ENCODE data around the gene SIPA1L3.

- TF ChIP-seq CTCF (conservative IDR thresholded peaks at IDR 0.05): no peak
- no peak for TF ChIP-seq ZFX (IDR thresholded peaks at IDR 0.05)
These were observed 244.2 kb downstream of the SIPA1L3 start for GRCh38 chr19:38151242-38151641.

All from C4-2B (cell line).